Stomach (tissue), 19 donors: ENCODE measurements around the gene DDX51. TPM values are rescaled to one million over a fixed set of nuclear protein-coding genes. Genes with fewer than 3 reads are reported as not detected.

Source experiments
- DNase-seq, 2 donors: peaks; one replicate each; pipeline versions ENCODE4 v3.0.0 to v3.0.0-alpha.2; 2013 to 2019
- H3K27ac ChIP-seq, 5 donors: fragments of 200-600 bp in 4 of 5; sonication (generic) in 4 of 5; one replicate each; pipeline ENCODE4 v1.5.1; 2013 to 2019; ENCODE audit warnings: mild to moderate bottlenecking in 1 of 5, moderate library complexity in 1 of 5
- H3K27me3 ChIP-seq, 3 donors: fragments of 200-600 bp; sonication (generic); one replicate each; pipeline ENCODE4 v1.5.1; 2017 to 2019; ENCODE audit warnings: mixed run types in 1 of 3
- H3K36me3 ChIP-seq, 4 donors: fragments of 200-600 bp; sonication (generic); 1 replicate in 3 of 4; 2 replicates in 1 of 4; pipeline ENCODE4 v1.5.1; 2016 to 2019
- H3K4me1 ChIP-seq, 4 donors: fragments of 200-600 bp; sonication (generic); one replicate each; pipeline ENCODE4 v1.5.1; 2016 to 2019
- H3K4me3 ChIP-seq, 4 donors: fragments of 200-600 bp; sonication (generic) in 3 of 4; one replicate each; pipeline ENCODE4 v1.5.1; 2016 to 2019; ENCODE audit warnings: mild to moderate bottlenecking in 1 of 4
- H3K9me3 ChIP-seq, 4 donors: fragments of 200-600 bp; sonication (generic); one replicate each; pipeline ENCODE4 v1.5.1; 2016 to 2019
- CTCF ChIP-seq, 7 experiments: fragments of 450-650 bp in 4 of 7; fragments of 200-600 bp in 3 of 7; sonication (generic) in 3 of 7; IDR thresholded peaks; one replicate each; pipeline ENCODE4 v1.5.1; 2016 to 2019; ENCODE audit warnings: antibody characterized with exemption in 7 of 7, control low read depth in 2 of 7, mild to moderate bottlenecking in 1 of 7
- EP300 ChIP-seq: sonication (generic); formaldehyde crosslinking; IDR thresholded peaks from one replicate; pipeline ENCODE4 v1.6.1; 2017; ENCODE audit warnings: antibody characterized with exemption
- POLR2A ChIP-seq, 4 donors: fragments of 450-650 bp; IDR thresholded peaks; one replicate each; pipeline ENCODE4 v1.6.1; 2016; ENCODE audit warnings: antibody characterized with exemption in 4 of 4, control low read depth in 2 of 4, mild to moderate bottlenecking in 1 of 4, moderate library complexity in 1 of 4
- POLR2AphosphoS5 ChIP-seq, 3 donors: sonication (generic); formaldehyde crosslinking; IDR thresholded peaks; one replicate each; pipeline ENCODE4 v1.6.1; 2016; ENCODE audit warnings: antibody characterized with exemption in 3 of 3
- whole genome bisulfite sequencing, 5 donors: extraction: QIAGEN DNeasy Blood & Tissue Kit in 3 of 5; methylation state at CpG; one replicate each; pipeline versions ENCODE4 v1.1.5 to v1.1.7; 2013 to 2018; 5-methylcytosine and 5-hydroxymethylcytosine counted together
- intact Hi-C: fragments of 100-400 bp; cut with DNase I; formaldehyde crosslinking; loops from one replicate; pipeline ENCODE4 v1.15.1; 2023; ENCODE audit warnings: low total_unique reads
- long read RNA-seq, 10 donors: transcript quantifications; one replicate each; lab custom pipeline, GENCODE V29; 2026
- polyA plus RNA-seq, 3 donors: library from polyadenylated mRNA; stranded (reverse); fragments of 200-250 nt; gene quantifications; one replicate each; pipeline ENCODE4 v1.2.3, GENCODE V29; 2013
- total RNA-seq, 5 donors: library from RNA; depleted of rRNA; stranded (reverse); fragments of >200 nt; gene quantifications; one replicate each; pipeline versions ENCODE4 v1.1.0 to v1.2.3, GENCODE V29; 2014 to 2016
- donor health status: healthy with polysubstance abuse.
- donor health status: Bipolar disorder and iron deficiency.
- donor health status: healthy.

DDX51 gene
- total RNA-seq, result 10 to 100 TPM in 4 of 5 donors, 1 to 10 TPM in 1; 7.0 to 69.5 (median 12.9) TPM
- polyA plus RNA-seq, result 10 to 100 TPM in 2 of 3 donors, 1 to 10 TPM in 1; 6.6 to 16.0 (median 13.6) TPM
- long read RNA-seq, donor 1, partial matches to known transcripts, result 0 of 3 reads
- long read RNA-seq, donor 1, other reads (novel, unspliced or antisense), result 0 of 3 reads
- long read RNA-seq, donor 2, full-length matches to known transcripts, result 5 of 5 reads
- long read RNA-seq, donor 2, partial matches to known transcripts, result 0 of 5 reads
- long read RNA-seq, donor 2, other reads (novel, unspliced or antisense), result 0 of 5 reads
- long read RNA-seq, donor 3, partial matches to known transcripts, result 0 of 1 reads
- long read RNA-seq, donor 3, other reads (novel, unspliced or antisense), result 0 of 1 reads
- long read RNA-seq, donor 4, result 0 reads
- long read RNA-seq, donor 5, partial matches to known transcripts, result 0 of 3 reads
- long read RNA-seq, donor 5, other reads (novel, unspliced or antisense), result 0 of 3 reads
- long read RNA-seq, donor 6, transcript DDX51-203 (2 exons, 2,203 nt), result major isoform, 8 of 8 reads
- long read RNA-seq, donor 6, partial matches to known transcripts, result 0 of 8 reads
- long read RNA-seq, donor 6, other reads (novel, unspliced or antisense), result 0 of 8 reads
- long read RNA-seq, donor 7, full-length matches to known transcripts, result 2 of 2 reads
- long read RNA-seq, donor 7, partial matches to known transcripts, result 0 of 2 reads
- long read RNA-seq, donor 7, other reads (novel, unspliced or antisense), result 0 of 2 reads
- long read RNA-seq, donor 8, full-length matches to known transcripts, result 6 of 6 reads
- long read RNA-seq, donor 8, partial matches to known transcripts, result 0 of 6 reads
- long read RNA-seq, donor 8, other reads (novel, unspliced or antisense), result 0 of 6 reads
- long read RNA-seq, donor 9, result 0 reads
- long read RNA-seq, donor 10, partial matches to known transcripts, result 0 of 2 reads
- long read RNA-seq, donor 10, other reads (novel, unspliced or antisense), result 0 of 2 reads

GRCh38 chr12:132144115-132144809 is at the start of gene DDX51, which contains the start of gene NOC4L:
TSS of gene DDX51 (minus strand) at chr12:132144319. CDS start at chr12:132144296, 23 bp downstream.
TSS of gene NOC4L (plus strand) at chr12:132144457. CDS start at chr12:132144489, 32 bp downstream.
- TF ChIP-seq POLR2AphosphoS5 (IDR thresholded peaks at IDR 0.05) (peak; percentile 93 to 99 (median 99)), POLR2A (IDR thresholded peaks at IDR 0.05) (no peak)
- intact Hi-C loops, result no loop called here
- H3K27ac ChIP-seq, result peak within 1 kb of the TSS; percentile 85 to 95 (median 93)
- H3K36me3 ChIP-seq, result peaks cover 31 to 68% (median 65%) of the 10 kb centered on the region in 4 donors
- DNase-seq, result peak; percentile 96 to 99
- peak within 1 kb of the TSS; percentile 94 to 99 (median 99) for H3K4me3 ChIP-seq
- WGBS, 5 donors, result 0 to 9% (median 0%) methylated on average over 9 to 100 of the region's 100 CpGs
- no peaks in the 10 kb centered on the region for H3K27me3 ChIP-seq
- H3K4me1 ChIP-seq, result peaks cover 19 to 48% (median 36%) of the 10 kb centered on the region in 4 donors
- no peaks in the 10 kb centered on the region for H3K9me3 ChIP-seq

- H3K27ac ChIP-seq, result no peak overlapping the region
- intact Hi-C loops, result no loop called here
- no peak overlapping the region for H3K4me3 ChIP-seq
- peaks cover 0 to 25% (median 20%) of the 10 kb centered on the region in 4 donors for H3K9me3 ChIP-seq
- peaks cover 0 to 14% (median 0%) of the 10 kb centered on the region in 3 donors for H3K27me3 ChIP-seq
- peaks cover 17 to 29% (median 26%) of the 10 kb centered on the region in 4 donors for H3K4me1 ChIP-seq
- no peaks in the 10 kb centered on the region for H3K36me3 ChIP-seq
- no peak for TF ChIP-seq POLR2A (IDR thresholded peaks at IDR 0.05)
- no peak for TF ChIP-seq EP300
- no peak for TF ChIP-seq POLR2AphosphoS5 (IDR thresholded peaks at IDR 0.05)
- no peak for TF ChIP-seq CTCF (IDR thresholded peaks at IDR 0.05)
- WGBS, 5 donors, result 67 to 77% (median 75%) methylated on average over 10 to 31 of the region's 31 CpGs
- peak in 1 of 2 donors; percentile 37 for DNase-seq
These were observed 47.8 kb upstream of the DDX51 start for GRCh38 chr12:132191715-132192553.

- intact Hi-C loops, result no loop called here
- DNase-seq, result no peak
- 77 to 90% (median 86%) methylated on average over 29 to 30 of the region's 30 CpGs for WGBS, 5 donors
- Histone ChIP-seq H3K4me3 (peak overlapping the region in 1 of 4 donors; percentile 53), H3K4me1 (peaks cover 17 to 38% (median 26%) of the 10 kb centered on the region in 4 donors), H3K36me3 (no peaks in the 10 kb centered on the region), H3K27me3 (peaks cover 0 to 14% (median 0%) of the 10 kb centered on the region in 3 donors), H3K27ac (peak overlapping the region in 1 of 5 donors; percentile 87), H3K9me3 (peaks cover 0 to 33% (median 29%) of the 10 kb centered on the region in 4 donors)
- no peak for TF ChIP-seq EP300
- TF ChIP-seq CTCF (IDR thresholded peaks at IDR 0.05), result no peak
- TF ChIP-seq POLR2AphosphoS5 (IDR thresholded peaks at IDR 0.05), result no peak
- TF ChIP-seq POLR2A (IDR thresholded peaks at IDR 0.05), result no peak
These were observed 46.8 kb upstream of the DDX51 start for GRCh38 chr12:132190834-132191500.
